ENCODE measurements around the gene TMEM242.

Gene TMEM242

GRCh38 chr6:157333537-157333936 is 10.2 kb upstream of the TMEM242 start:
- no peak for DNase-seq (ENCODE audit: low spot score)
- TF ChIP-seq CTCF (IDR thresholded peaks at IDR 0.05; ENCODE audit: extremely low read depth, missing control alignments): no peak

GRCh38 chr6:157332813-157333212 is 9.5 kb upstream of the TMEM242 start:
- no peak for TF ChIP-seq CTCF (IDR thresholded peaks at IDR 0.05; ENCODE audit: extremely low read depth, missing control alignments)
- no peak for DNase-seq (ENCODE audit: low spot score)

GRCh38 chr6:157330831-157331230 is 7.5 kb upstream of the TMEM242 start:
- TF ChIP-seq CTCF (IDR thresholded peaks at IDR 0.05; ENCODE audit: extremely low read depth, missing control alignments): no peak
- DNase-seq (ENCODE audit: low spot score): no peak

GRCh38 chr6:157329829-157330228 is 6.5 kb upstream of the TMEM242 start:
- TF ChIP-seq CTCF (IDR thresholded peaks at IDR 0.05; ENCODE audit: extremely low read depth, missing control alignments): no peak
- DNase-seq (ENCODE audit: low spot score): no peak

- no peak for TF ChIP-seq CTCF (IDR thresholded peaks at IDR 0.05; ENCODE audit: extremely low read depth, missing control alignments)
- DNase-seq (ENCODE audit: low spot score): no peak
These were observed 4.9 kb upstream of the TMEM242 start for GRCh38 chr6:157328108-157328692.

- DNase-seq (ENCODE audit: low spot score): peak; percentile 38
- TF ChIP-seq CTCF (IDR thresholded peaks at IDR 0.05; ENCODE audit: extremely low read depth, missing control alignments): no peak
These were observed 3.7 kb upstream of the TMEM242 start for GRCh38 chr6:157326979-157327378.

- DNase-seq (ENCODE audit: low spot score): no peak
- TF ChIP-seq CTCF (IDR thresholded peaks at IDR 0.05; ENCODE audit: extremely low read depth, missing control alignments): no peak
These were observed 1.9 kb upstream of the TMEM242 start for GRCh38 chr6:157325069-157325805.

Measured in GM20000 (cell line).